ENCODE results near the gene EDEM3. TPM values are rescaled to one million over a fixed set of nuclear protein-coding genes. Genes with fewer than 3 reads are reported as not detected.

The EDEM3 gene
- polyA plus RNA-seq, 2 of the 4 experiments (the other 2 are of a cell fraction) = 10.5 to 24.2 TPM

DNA sequence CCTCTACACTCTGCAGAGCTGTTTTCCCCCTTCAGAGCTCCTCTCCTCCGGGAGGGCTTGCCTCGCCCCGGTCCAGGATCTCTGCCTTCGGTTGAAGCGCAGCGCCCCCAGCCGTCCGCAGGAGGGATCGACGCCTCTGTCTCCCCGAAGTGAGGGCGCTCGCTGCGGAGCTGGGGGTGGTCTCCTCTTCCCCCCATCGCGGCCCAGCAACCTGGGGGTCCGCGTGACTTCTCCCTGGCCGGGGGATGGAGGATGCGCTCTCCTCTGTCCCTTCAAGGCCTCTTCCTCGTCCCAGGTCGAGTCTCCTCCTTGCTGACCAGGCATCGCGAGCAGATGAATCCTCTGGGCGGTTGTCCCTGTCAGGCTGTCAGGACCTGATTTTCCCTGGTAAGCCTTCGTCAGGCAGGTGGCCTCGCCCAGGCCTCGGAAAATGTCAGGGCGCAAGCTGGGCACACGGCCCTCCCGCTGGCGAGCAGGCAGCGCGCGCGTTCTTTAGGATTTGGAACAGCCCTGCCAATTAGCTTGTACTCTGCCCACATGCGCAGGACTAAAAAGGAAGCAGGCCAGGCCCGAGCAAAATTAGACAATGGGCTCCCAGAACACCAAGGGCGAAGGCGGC lies 90.5 kb downstream of the EDEM3 start:
- H3K27ac ChIP-seq = peak overlapping the region; percentile 60 to 75
- TF ChIP-seq SMC3 (IDR thresholded peaks at IDR 0.05) (peak; percentile 89), MAZ (IDR thresholded peaks at IDR 0.05; ENCODE audit: borderline replicate concordance, low read depth, low read length) (no peak), CHD2 (IDR thresholded peaks at IDR 0.05; ENCODE audit: low read length, partially characterized antibody) (no peak), POLR2A (IDR thresholded peaks at IDR 0.05; ENCODE audit: low read length) (no peak), ZFP36 (IDR thresholded peaks at IDR 0.05; ENCODE audit: borderline replicate concordance, partially characterized antibody) (no peak), HEYL (CRISPR knock-in tag; IDR thresholded peaks at IDR 0.05) (no peak), RAD21 (conservative IDR thresholded peaks at IDR 0.05 in 1 of 2, IDR thresholded peaks at IDR 0.05 in 1 of 2) (peak; percentile 83 to 91), KDM5A (IDR thresholded peaks at IDR 0.05) (no peak)
- TF ChIP-seq, protein P1, sequence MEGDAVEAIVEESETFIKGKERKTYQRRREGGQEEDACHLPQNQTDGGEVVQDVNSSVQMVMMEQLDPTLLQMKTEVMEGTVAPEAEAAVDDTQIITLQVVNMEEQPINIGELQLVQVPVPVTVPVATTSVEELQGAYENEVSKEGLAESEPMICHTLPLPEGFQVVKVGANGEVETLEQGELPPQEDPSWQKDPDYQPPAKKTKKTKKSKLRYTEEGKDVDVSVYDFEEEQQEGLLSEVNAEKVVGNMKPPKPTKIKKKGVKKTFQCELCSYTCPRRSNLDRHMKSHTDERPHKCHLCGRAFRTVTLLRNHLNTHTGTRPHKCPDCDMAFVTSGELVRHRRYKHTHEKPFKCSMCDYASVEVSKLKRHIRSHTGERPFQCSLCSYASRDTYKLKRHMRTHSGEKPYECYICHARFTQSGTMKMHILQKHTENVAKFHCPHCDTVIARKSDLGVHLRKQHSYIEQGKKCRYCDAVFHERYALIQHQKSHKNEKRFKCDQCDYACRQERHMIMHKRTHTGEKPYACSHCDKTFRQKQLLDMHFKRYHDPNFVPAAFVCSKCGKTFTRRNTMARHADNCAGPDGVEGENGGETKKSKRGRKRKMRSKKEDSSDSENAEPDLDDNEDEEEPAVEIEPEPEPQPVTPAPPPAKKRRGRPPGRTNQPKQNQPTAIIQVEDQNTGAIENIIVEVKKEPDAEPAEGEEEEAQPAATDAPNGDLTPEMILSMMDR (IDR thresholded peaks at IDR 0.05) = peak; percentile 86
- TF ChIP-seq, protein P2, sequence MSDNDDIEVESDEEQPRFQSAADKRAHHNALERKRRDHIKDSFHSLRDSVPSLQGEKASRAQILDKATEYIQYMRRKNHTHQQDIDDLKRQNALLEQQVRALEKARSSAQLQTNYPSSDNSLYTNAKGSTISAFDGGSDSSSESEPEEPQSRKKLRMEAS (IDR thresholded peaks at IDR 0.05) = no peak
- WGBS (ENCODE audit: missing lambda C conversion rate) = 50% methylated on average over 14 of the region's 40 CpGs
- H3K4me3 ChIP-seq = 0 out of 3 replicates have a peak overlapping the region, but pooled peaks have one; percentile 25
- no peaks in the 10 kb centered on the region for H3K4me1 ChIP-seq
- ATAC-seq (peak; percentile 90 to 98), FAIRE-seq (no peak), DNase-seq (ENCODE audit: low read depth in 1 of 2, low spot score in 1 of 2) (peak; percentile 51 to 56)
- ChIA-PET CTCF (interaction anchor here (0.6 to 3.0 kb wide), 117 partner anchors 9 to 1089 kb away, joined by 3 to 53 read pairs (median 4); partner anchors contain the start of gene C1orf21), POLR2A (interaction anchor here (0.9 to 1.8 kb wide), 3 partner anchors 277 to 613 kb away, joined by 3 to 6 read pairs (median 3); partner anchors contain the start of genes C1orf21 and TSEN15)
- no peaks in the 10 kb centered on the region for H3K9me3 ChIP-seq
- peak overlapping the region; percentile 85 for H3K4me2 ChIP-seq

DNA sequence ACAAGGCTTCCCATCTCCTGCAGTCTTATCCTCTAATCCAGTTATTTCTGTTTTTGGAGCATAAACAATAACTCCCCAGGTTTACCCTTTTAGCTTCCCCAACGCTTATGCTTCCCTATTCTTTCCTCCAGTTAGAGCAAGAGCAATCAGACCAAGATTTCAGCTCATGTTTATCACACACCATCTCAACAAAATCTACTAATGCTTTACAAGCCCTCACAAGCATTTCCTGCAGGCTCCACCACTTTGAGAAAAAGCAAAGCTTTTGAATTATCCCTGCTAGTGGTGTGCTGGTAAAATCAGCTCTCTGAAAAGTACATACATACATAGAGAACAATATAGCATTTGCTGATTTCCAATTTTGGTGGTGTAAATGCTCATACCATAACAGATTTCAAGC lies 92.9 kb downstream of the EDEM3 start:
- 38% methylated on average over 1 of the region's 1 CpG for WGBS (ENCODE audit: missing lambda C conversion rate)
- Histone ChIP-seq H3K4me1 (no peaks in the 10 kb centered on the region), H3K27ac (peak overlapping the region in 1 of 2 experiments; percentile 53; a peak in 2 of 6 replicates), H3K4me3 (no peak overlapping the region), H3K9me3 (no peaks in the 10 kb centered on the region), H3K4me2 (no peak overlapping the region)
- CTCF ChIA-PET = interaction anchor here (0.7 to 1.1 kb wide), 3 partner anchors 15 to 437 kb away, joined by 3 to 5 read pairs (median 4); no protein-coding TSS in a partner anchor
- TF ChIP-seq SMC3 (IDR thresholded peaks at IDR 0.05) = no peak
- TF ChIP-seq, protein P3, sequence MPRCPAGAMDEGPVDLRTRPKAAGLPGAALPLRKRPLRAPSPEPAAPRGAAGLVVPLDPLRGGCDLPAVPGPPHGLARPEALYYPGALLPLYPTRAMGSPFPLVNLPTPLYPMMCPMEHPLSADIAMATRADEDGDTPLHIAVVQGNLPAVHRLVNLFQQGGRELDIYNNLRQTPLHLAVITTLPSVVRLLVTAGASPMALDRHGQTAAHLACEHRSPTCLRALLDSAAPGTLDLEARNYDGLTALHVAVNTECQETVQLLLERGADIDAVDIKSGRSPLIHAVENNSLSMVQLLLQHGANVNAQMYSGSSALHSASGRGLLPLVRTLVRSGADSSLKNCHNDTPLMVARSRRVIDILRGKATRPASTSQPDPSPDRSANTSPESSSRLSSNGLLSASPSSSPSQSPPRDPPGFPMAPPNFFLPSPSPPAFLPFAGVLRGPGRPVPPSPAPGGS (IDR thresholded peaks at IDR 0.05) = no peak
- no peak for TF ChIP-seq CBX2 (IDR thresholded peaks at IDR 0.05; ENCODE audit: borderline replicate concordance, low read depth)
- no peak for TF ChIP-seq NPAS2 (CRISPR knock-in tag; IDR thresholded peaks at IDR 0.05; ENCODE audit: borderline replicate concordance)
- TF ChIP-seq EHMT2 (IDR thresholded peaks at IDR 0.05; ENCODE audit: low read depth) = no peak
- TF ChIP-seq RNF2 (IDR thresholded peaks at IDR 0.05; ENCODE audit: borderline replicate concordance, low read depth) = no peak
- TF ChIP-seq, protein P2 (IDR thresholded peaks at IDR 0.05) = no peak
- no peak for FAIRE-seq
- POLR2A ChIA-PET = no interaction called here
- DNase-seq (ENCODE audit: low read depth in 1 of 2, low spot score in 1 of 2) = no peak
- no peak for ATAC-seq

DNA sequence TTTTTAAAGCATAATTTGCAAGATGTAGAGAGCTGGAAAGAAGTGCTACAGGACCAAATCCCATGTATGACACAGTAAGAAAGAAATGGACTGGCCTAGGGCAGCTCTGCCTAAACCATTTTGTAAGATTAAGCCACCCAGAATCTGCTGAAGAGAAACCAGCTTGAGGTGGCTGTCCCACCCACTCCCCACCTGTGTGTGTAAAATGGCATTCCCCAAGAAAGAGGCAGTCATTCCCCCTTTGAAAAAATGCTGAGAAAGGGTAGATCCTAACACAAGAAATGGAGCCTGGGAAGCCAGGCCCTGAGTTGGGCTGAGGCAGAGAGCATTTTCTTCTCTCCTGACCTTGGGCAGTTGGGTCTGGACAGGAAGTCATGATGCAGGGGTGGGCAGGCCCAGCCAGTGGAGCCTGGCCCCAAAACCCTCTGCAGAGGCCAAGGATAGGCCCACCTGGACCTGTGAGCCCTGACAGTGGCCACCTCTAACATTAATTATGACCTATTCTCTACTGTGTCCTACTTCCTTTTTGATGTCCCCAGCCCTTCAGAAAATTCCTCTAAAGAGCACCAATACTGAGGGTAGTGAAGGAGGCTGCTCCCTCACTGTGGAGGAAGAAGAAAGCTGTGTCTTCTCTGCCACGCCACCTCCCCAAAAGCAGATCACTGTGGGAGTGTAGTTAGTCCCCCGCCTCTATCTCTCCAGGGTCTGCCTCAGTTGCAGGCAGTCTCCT lies 94.0 kb downstream of the EDEM3 start:
- H3K4me1 ChIP-seq = no peaks in the 10 kb centered on the region
- H3K4me2 ChIP-seq = no peak overlapping the region
- WGBS (ENCODE audit: missing lambda C conversion rate) = 59% methylated on average over 2 of the region's 2 CpGs
- ATAC-seq = no peak
- CTCF ChIA-PET = interaction anchor here (0.6 to 1.0 kb wide), 3 partner anchors 11 to 150 kb away, joined by 3 read pairs; no protein-coding TSS in a partner anchor
- FAIRE-seq = no peak
- peak overlapping the region in 1 of 2 experiments; percentile 52; a peak in 2 of 6 replicates for H3K27ac ChIP-seq
- no peak overlapping the region for H3K4me3 ChIP-seq
- H3K9me3 ChIP-seq = no peaks in the 10 kb centered on the region
- POLR2A ChIA-PET = no interaction called here
- no peak for DNase-seq (ENCODE audit: low read depth in 1 of 2, low spot score in 1 of 2)
- TF ChIP-seq RARB (CRISPR knock-in tag; IDR thresholded peaks at IDR 0.05) (no peak), HOXB5 (CRISPR knock-in tag; IDR thresholded peaks at IDR 0.05) (no peak), MAZ (IDR thresholded peaks at IDR 0.05; ENCODE audit: borderline replicate concordance, low read depth, low read length) (no peak), HEYL (CRISPR knock-in tag; IDR thresholded peaks at IDR 0.05) (no peak), EP300 (IDR thresholded peaks at IDR 0.05) (no peak), HOXB13 (CRISPR knock-in tag; IDR thresholded peaks at IDR 0.05; ENCODE audit: low read depth) (no peak), RFX5 (IDR thresholded peaks at IDR 0.05) (no peak), HDAC2 (IDR thresholded peaks at IDR 0.05) (no peak), CHD4 (IDR thresholded peaks at IDR 0.05; ENCODE audit: borderline replicate concordance) (no peak), TFCP2L1 (CRISPR knock-in tag; IDR thresholded peaks at IDR 0.05) (no peak), RNF2 (IDR thresholded peaks at IDR 0.05; ENCODE audit: borderline replicate concordance, low read depth) (no peak), ZFP36 (IDR thresholded peaks at IDR 0.05; ENCODE audit: borderline replicate concordance, partially characterized antibody) (no peak), PHF8 (IDR thresholded peaks at IDR 0.05; ENCODE audit: borderline replicate concordance, low read depth) (no peak)
- TF ChIP-seq, protein P2 (IDR thresholded peaks at IDR 0.05) = no peak
- TF ChIP-seq, protein P4, sequence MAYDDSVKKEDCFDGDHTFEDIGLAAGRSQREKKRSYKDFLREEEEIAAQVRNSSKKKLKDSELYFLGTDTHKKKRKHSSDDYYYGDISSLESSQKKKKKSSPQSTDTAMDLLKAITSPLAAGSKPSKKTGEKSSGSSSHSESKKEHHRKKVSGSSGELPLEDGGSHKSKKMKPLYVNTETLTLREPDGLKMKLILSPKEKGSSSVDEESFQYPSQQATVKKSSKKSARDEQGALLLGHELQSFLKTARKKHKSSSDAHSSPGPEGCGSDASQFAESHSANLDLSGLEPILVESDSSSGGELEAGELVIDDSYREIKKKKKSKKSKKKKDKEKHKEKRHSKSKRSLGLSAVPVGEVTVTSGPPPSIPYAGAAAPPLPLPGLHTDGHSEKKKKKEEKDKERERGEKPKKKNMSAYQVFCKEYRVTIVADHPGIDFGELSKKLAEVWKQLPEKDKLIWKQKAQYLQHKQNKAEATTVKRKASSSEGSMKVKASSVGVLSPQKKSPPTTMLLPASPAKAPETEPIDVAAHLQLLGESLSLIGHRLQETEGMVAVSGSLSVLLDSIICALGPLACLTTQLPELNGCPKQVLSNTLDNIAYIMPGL (CRISPR knock-in tag; IDR thresholded peaks at IDR 0.05; ENCODE audit: borderline replicate concordance) = no peak

Data from A549 (cell line).